PC-3 (cell line): Measurements from ENCODE around the gene PTGER3.

ENCODE experiments used
- CTCF ChIP-seq: fragments of 300-600 bp; sonication (generic); conservative IDR thresholded peaks from 2 replicates; pipeline ENCODE4 v1.5.1; 2017; ENCODE audit warnings: antibody characterized with exemption, low read depth, mild to moderate bottlenecking, low read length
- EZH2 ChIP-seq: fragments of 300-600 bp; sonication (generic); IDR thresholded peaks from one replicate; pipeline ENCODE4 v1.6.1; 2017; ENCODE audit warnings: antibody characterized with exemption, mild to moderate bottlenecking, low read length; ENCODE audit not compliant: unreplicated experiment
- EZH2phosphoT487 ChIP-seq: fragments of 300-600 bp; sonication (generic); IDR thresholded peaks from 2 replicates; pipeline ENCODE4 v1.6.1; 2018; ENCODE audit warnings: mild to moderate bottlenecking, antibody characterized with exemption, low read length, borderline replicate concordance

GRCh38 chr1:70980361-70980760 lies 67.3 kb downstream of the PTGER3 start:
- no peak for TF ChIP-seq CTCF
- TF ChIP-seq EZH2 = no peak
- no peak for TF ChIP-seq EZH2phosphoT487
